CD4-positive, alpha-beta T cell treated with Interleukin-21 for 1 hour (primary cell): ENCODE data around the gene MUC6.

ENCODE experiments used
- DNase-seq: peaks from one replicate; pipeline ENCODE4 v3.0.0-alpha.2; 2020

MUC6 gene

GRCh38 chr11:1049911-1050580 lies 13.5 kb upstream of the MUC6 start:
- DNase-seq, result no peak

GRCh38 chr11:1049431-1049891 lies 12.9 kb upstream of the MUC6 start:
- no peak for DNase-seq

- no peak for DNase-seq
Measured at GRCh38 chr11:1049071-1049405, 12.5 kb upstream of the MUC6 start.

GRCh38 chr11:1048375-1049070 lies 12.0 kb upstream of the MUC6 start:
- DNase-seq, result no peak

GRCh38 chr11:1047595-1048156 lies 11.2 kb upstream of the MUC6 start:
- DNase-seq, result no peak

- no peak for DNase-seq
Measured at GRCh38 chr11:1044160-1044559, 7.6 kb upstream of the MUC6 start.

- no peak for DNase-seq
Measured at GRCh38 chr11:1043563-1044096, 7.1 kb upstream of the MUC6 start.

- no peak for DNase-seq
Measured at GRCh38 chr11:1042626-1043562, 6.4 kb upstream of the MUC6 start.

- no peak for DNase-seq
Measured at GRCh38 chr11:1041936-1042608, 5.6 kb upstream of the MUC6 start.

- DNase-seq, result no peak
Measured at GRCh38 chr11:1041471-1041870, 5.0 kb upstream of the MUC6 start.

GRCh38 chr11:1041149-1041467 lies 4.6 kb upstream of the MUC6 start:
- no peak for DNase-seq

GRCh38 chr11:1040428-1041148 lies 4.1 kb upstream of the MUC6 start:
- DNase-seq, result no peak

- no peak for DNase-seq
Measured at GRCh38 chr11:1039481-1040427, 3.2 kb upstream of the MUC6 start.

- no peak for DNase-seq
Measured at GRCh38 chr11:1038921-1039320, 2.4 kb upstream of the MUC6 start.

- no peak for DNase-seq
Measured at GRCh38 chr11:1038361-1038760, 1.8 kb upstream of the MUC6 start.

GRCh38 chr11:1037506-1038055 lies 1.1 kb upstream of the MUC6 start:
- DNase-seq, result no peak

- DNase-seq, result no peak
Measured at GRCh38 chr11:1036931-1037330, 413 bp upstream of the MUC6 start.

- no peak for DNase-seq
Measured at GRCh38 chr11:1035577-1036283, 788 bp downstream of the MUC6 start.

GRCh38 chr11:1034456-1035295 lies 1.8 kb downstream of the MUC6 start:
- no peak for DNase-seq
